Mesothelial cell of epicardium (in vitro differentiated cells): Measurements from ENCODE around the gene CAB39. TPM values are rescaled to one million over a fixed set of nuclear protein-coding genes. Genes with fewer than 3 reads are reported as not detected.
A peak's percentile ranks its signal among the peaks of the same experiment; 100 is the strongest.

Source experiments
- DNase-seq, 2 experiments: peaks; one replicate each; pipeline ENCODE4 v3.0.0; 2021; ENCODE audit warnings: low spot score in 2 of 2; ENCODE audit not compliant: unreplicated experiment in 2 of 2
- H3K27ac Mint-ChIP-seq: 2 replicates; pipeline ENCODE4 v1.8.0; 2021; ENCODE audit warnings: mixed read lengths
- H3K27me3 Mint-ChIP-seq: 2 replicates; pipeline ENCODE4 v1.8.0; 2021; ENCODE audit warnings: low read depth, mixed read lengths
- H3K36me3 Mint-ChIP-seq: 2 replicates; pipeline ENCODE4 v1.8.0; 2021; ENCODE audit warnings: mixed read lengths
- H3K4me1 Mint-ChIP-seq: 2 replicates; pipeline ENCODE4 v1.8.0; 2021; ENCODE audit warnings: mixed read lengths
- H3K4me3 Mint-ChIP-seq: 2 replicates; pipeline ENCODE4 v1.8.0; 2021; ENCODE audit warnings: mild to moderate bottlenecking, moderate library complexity, mixed read lengths
- H3K9me3 Mint-ChIP-seq: 2 replicates; pipeline ENCODE4 v1.8.0; 2021; ENCODE audit warnings: mixed read lengths
- total RNA-seq: library from RNA; stranded (reverse); gene quantifications from 3 replicates; pipeline ENCODE4 v1.2.1, GENCODE V29; 2021
- TF ChIP-seq, protein P1 (sequence below): fragments of 200-600 bp; sonication (generic); IDR thresholded peaks from one replicate; pipeline ENCODE4 v1.5.0; 2021; ENCODE audit warnings: antibody characterized with exemption; ENCODE audit not compliant: unreplicated experiment

CAB39 gene
- total RNA-seq, 1 donor from 2014 or later, result 41.7 TPM

DNA sequence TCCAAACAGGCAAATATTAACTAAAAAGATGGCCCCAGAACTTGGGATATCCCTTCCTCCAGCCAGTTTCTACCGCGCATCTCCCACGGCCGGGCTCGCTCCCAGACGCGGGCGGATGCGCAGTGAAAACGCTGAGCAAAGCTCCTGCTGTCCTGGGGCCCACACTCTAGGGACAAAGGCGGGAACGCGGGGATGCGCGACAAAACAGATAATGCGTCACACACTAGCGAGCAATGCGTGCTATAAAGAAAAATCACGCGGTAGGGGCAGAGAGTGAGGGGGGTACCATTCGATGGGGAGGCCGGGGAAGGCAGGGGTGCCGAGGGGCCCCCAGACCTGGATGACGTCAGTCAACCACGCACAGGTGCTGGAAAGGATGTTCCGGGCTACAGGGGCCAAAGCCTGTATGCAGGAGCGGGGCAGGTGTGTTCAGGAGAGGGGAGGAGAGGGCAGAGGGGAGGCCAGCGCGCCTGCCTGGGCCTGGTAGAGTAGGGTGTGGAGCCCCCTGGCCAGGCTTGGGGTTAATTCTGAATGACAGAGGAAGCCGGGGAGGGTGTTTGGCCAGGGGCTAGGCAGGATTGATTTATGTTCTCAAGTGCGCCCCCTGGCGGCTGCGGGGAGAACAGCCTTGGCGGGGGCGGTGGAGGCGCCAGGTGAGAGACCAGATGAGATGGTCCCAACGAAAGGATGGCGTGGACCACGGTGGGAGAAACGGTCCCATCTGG, 137.2 kb downstream of the CAB39 start:
- DNase-seq, result no peak
- H3K9me3 Mint-ChIP-seq, result peaks cover 3% of the 10 kb centered on the region
- no peak overlapping the region for H3K27ac Mint-ChIP-seq
- H3K36me3 Mint-ChIP-seq, result no peaks in the 10 kb centered on the region
- H3K27me3 Mint-ChIP-seq, result peaks cover 26% of the 10 kb centered on the region
- H3K4me3 Mint-ChIP-seq, result no peak overlapping the region
- TF ChIP-seq, protein P1, sequence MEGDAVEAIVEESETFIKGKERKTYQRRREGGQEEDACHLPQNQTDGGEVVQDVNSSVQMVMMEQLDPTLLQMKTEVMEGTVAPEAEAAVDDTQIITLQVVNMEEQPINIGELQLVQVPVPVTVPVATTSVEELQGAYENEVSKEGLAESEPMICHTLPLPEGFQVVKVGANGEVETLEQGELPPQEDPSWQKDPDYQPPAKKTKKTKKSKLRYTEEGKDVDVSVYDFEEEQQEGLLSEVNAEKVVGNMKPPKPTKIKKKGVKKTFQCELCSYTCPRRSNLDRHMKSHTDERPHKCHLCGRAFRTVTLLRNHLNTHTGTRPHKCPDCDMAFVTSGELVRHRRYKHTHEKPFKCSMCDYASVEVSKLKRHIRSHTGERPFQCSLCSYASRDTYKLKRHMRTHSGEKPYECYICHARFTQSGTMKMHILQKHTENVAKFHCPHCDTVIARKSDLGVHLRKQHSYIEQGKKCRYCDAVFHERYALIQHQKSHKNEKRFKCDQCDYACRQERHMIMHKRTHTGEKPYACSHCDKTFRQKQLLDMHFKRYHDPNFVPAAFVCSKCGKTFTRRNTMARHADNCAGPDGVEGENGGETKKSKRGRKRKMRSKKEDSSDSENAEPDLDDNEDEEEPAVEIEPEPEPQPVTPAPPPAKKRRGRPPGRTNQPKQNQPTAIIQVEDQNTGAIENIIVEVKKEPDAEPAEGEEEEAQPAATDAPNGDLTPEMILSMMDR, result peak; percentile 93
- H3K4me1 Mint-ChIP-seq, result no peaks in the 10 kb centered on the region

DNA sequence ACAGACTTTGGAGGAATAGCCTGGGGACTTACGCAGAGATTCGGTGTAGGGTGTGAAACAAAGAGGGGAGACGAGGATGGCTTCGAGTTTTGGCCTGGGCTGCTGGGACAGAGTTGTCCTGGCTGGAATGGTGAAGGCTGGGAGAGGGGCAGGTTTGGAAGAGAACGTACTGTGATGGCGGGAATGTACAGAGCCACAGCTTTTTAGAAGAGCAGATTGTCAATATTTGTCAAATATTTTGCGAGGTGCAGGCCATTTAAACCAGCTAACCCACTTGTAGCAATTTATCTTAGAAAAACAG, 137.7 kb downstream of the CAB39 start:
- Mint-ChIP-seq H3K4me1 (no peaks in the 10 kb centered on the region), H3K27ac (no peak overlapping the region), H3K36me3 (no peaks in the 10 kb centered on the region), H3K27me3 (peaks cover 22% of the 10 kb centered on the region), H3K9me3 (peaks cover 3% of the 10 kb centered on the region), H3K4me3 (no peak overlapping the region)
- TF ChIP-seq, protein P1, result peak; percentile 48
- no peak for DNase-seq

DNA sequence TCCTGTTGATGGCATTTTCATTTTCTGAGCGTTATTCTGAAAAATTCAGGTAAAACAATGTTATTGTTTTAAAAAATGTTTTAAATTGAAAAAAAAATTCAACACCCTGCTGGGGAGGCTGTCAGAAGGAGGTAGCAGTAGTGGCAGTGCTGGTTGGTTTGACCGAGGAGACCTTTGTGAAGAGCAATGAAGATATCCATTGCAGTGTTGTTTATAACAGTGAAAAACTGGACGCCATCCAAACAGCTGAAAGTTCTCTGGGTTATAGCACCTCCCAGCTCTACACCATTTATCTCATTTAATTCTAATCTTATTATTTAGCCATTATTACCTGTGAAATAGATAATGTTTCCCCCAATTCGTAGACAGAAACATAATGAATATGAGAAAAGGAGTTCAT, 139.5 kb downstream of the CAB39 start:
- Mint-ChIP-seq H3K36me3 (no peaks in the 10 kb centered on the region), H3K4me3 (no peak overlapping the region), H3K9me3 (no peaks in the 10 kb centered on the region), H3K27ac (no peak overlapping the region), H3K4me1 (no peaks in the 10 kb centered on the region), H3K27me3 (peaks cover 17% of the 10 kb centered on the region)
- no peak for DNase-seq
- TF ChIP-seq, protein P1, result no peak

DNA sequence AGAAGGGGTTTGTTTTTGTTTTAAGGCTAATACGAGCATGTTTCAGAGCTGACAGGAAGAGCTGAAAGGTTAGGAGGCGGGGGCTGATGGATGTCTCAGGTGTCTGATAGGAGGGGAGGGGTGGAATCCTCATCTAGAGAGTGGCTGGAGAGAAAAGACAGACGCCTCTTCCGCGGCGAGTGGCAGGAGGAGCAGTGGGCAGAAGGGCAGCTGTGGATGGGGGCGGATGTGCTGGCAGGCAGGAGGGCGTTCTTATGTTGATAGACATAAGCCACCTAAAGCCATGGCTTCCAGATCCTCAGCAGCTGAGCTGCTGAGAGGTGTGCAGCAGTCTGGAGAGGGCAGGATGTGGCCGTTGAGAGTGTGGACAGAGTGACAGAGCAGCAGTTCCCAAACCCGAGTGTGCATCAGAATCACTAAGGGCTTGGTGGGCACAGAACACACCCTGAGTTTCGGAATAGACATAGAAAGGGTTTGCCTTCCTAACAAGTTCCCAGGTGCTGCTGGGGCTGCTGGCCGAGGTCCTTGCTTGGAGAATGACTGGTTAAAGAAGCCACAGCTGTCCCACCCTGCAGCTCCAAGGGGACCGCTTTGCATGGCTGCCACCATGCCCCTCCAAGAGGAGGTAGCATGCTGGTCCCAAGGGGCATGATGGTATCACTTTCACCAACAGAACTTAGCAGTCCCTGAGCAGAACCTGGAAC, 149.1 kb downstream of the CAB39 start:
- DNase-seq, result no peak
- Mint-ChIP-seq H3K27me3 (no peaks in the 10 kb centered on the region), H3K36me3 (no peaks in the 10 kb centered on the region), H3K9me3 (peaks cover 7% of the 10 kb centered on the region), H3K4me3 (no peak overlapping the region), H3K4me1 (peaks cover 29% of the 10 kb centered on the region), H3K27ac (peak overlapping the region; percentile 2)
- TF ChIP-seq, protein P1, result no peak

DNA sequence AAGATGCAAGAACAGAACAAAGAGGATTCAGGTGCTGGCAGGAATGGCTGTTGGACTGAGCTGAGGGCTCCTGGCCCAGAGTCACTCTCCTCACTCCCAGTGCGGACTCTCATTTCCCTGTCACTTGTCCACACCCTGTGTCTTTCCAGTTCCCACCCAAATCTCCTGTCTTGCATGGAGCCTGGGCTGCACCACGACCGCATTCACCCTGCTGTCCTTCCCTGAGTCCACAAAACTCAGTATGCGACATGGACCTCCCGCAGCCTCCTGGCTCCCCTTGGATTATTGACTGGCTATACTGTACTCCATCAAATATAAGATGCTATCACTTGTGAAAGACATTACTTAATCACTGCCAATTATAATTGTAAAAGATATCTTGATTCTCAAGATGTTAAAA, 149.7 kb downstream of the CAB39 start:
- DNase-seq, result no peak
- Mint-ChIP-seq H3K9me3 (peaks cover 7% of the 10 kb centered on the region), H3K4me3 (no peak overlapping the region), H3K27ac (no peak overlapping the region), H3K27me3 (no peaks in the 10 kb centered on the region), H3K36me3 (no peaks in the 10 kb centered on the region), H3K4me1 (peaks cover 35% of the 10 kb centered on the region)
- TF ChIP-seq, protein P1, result no peak
